Stromal cell of bone marrow (primary cell): ENCODE measurements around the gene HUS1B.

Experiments used
- DNase-seq: peaks from one replicate; pipeline ENCODE4 v3.0.0-alpha.2; 2012; ENCODE audit warnings: low read depth

Gene HUS1B

GRCh38 chr6:621931-622330, 35.0 kb downstream of the HUS1B start:
- no peak for DNase-seq

GRCh38 chr6:620950-621349, 36.0 kb downstream of the HUS1B start:
- no peak for DNase-seq

GRCh38 chr6:620166-620565, 36.7 kb downstream of the HUS1B start:
- no peak for DNase-seq

- no peak for DNase-seq
These were observed 39.3 kb downstream of the HUS1B start for GRCh38 chr6:617456-618100.

- DNase-seq: no peak
These were observed 42.9 kb downstream of the HUS1B start for GRCh38 chr6:613981-614380.

GRCh38 chr6:611928-612327, 45.0 kb downstream of the HUS1B start:
- DNase-seq: no peak

GRCh38 chr6:610882-611281, 46.0 kb downstream of the HUS1B start:
- no peak for DNase-seq

- no peak for DNase-seq
These were observed 47.0 kb downstream of the HUS1B start for GRCh38 chr6:609905-610304.

- no peak for DNase-seq
These were observed 50.0 kb downstream of the HUS1B start for GRCh38 chr6:606829-607379.
